Activated naive CD4-positive, alpha-beta T cell treated with anti-CD3 and anti-CD28 coated beads, Interleukin-2, amount 10 ng/mL, durations not matched to agents 7 days and 5 days (primary cell): ENCODE results near the gene SULT1A2.
"Not testable (repeated sequence)": the region's sequence is repeated elsewhere in the genome, so short reads cannot be mapped to it uniquely, and the experiment has no call there.

Experiments used
- CTCF ChIA-PET: fragments of 350-600 bp; sonication (Branson Sonifier 250); formaldehyde crosslinking; loops from one replicate; lab custom pipeline; 2021; ENCODE audit warnings: antibody characterized with exemption; lab: Charles Lee
- DNase-seq: peaks from one replicate; pipeline ENCODE4 v3.0.0-alpha.2; 2020
- H3K27ac Mint-ChIP-seq: one replicate; pipeline ENCODE4 v1.8.0; 2021; ENCODE audit warnings: mild to moderate bottlenecking, moderate library complexity, mixed read lengths
- H3K27me3 Mint-ChIP-seq: one replicate; pipeline ENCODE4 v1.8.0; 2021; ENCODE audit warnings: mild to moderate bottlenecking, mixed read lengths
- H3K36me3 Mint-ChIP-seq: one replicate; pipeline ENCODE4 v1.8.0; 2021; ENCODE audit warnings: mixed read lengths
- H3K4me1 Mint-ChIP-seq: one replicate; pipeline ENCODE4 v1.8.0; 2021; ENCODE audit warnings: mixed read lengths
- H3K4me3 Mint-ChIP-seq: one replicate; pipeline ENCODE4 v1.8.0; 2021; ENCODE audit warnings: mild to moderate bottlenecking, moderate library complexity, mixed read lengths
- H3K9me3 Mint-ChIP-seq: one replicate; pipeline ENCODE4 v1.8.0; 2021; ENCODE audit warnings: mixed read lengths

The SULT1A2 gene

DNA sequence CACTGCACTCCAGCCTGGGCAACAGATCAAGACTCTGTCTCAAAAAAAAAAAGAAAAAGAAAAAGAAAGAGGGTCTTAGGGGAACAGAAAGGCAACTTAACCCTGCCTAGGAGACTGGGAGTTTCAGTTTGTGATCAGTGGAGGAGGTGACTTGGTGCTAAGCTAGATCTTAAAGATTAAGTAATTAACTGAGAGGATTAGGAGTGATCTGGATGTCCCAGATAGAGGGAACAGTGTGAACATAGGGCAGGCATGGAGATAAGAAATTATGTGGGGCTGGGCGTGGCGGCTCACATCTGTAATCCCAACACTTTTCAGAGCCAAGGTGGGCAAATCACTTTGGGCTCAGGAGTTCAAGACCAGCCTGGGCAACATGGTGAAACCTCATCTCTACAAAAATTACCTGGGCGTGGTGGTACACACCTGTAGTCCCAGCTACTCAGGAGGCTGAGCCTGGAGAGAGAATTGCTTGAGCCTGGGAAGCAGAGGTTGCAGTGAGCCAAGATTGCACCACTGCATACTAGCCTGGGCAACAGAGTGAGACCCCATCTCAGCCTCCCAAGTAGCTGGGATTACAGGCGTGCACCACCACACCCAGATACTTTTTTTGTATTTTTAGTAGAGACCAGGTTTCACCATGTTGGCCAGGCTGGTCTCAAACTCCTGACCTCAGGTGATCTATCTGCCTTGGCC, 30.5 kb downstream of the SULT1A2 start:
- H3K27ac Mint-ChIP-seq, H3K4me3 Mint-ChIP-seq, CTCF ChIA-PET, DNase-seq, H3K4me1 Mint-ChIP-seq, H3K27me3 Mint-ChIP-seq: not testable (repeated sequence)
- Mint-ChIP-seq H3K9me3 (peaks cover 17% of the 10 kb centered on the region), H3K36me3 (peaks cover 23% of the 10 kb centered on the region)

- H3K27me3 Mint-ChIP-seq: no peaks in the 10 kb centered on the region
- H3K4me1 Mint-ChIP-seq: peaks cover 22% of the 10 kb centered on the region
- CTCF ChIA-PET: no interaction called here
- H3K36me3 Mint-ChIP-seq: peaks cover 35% of the 10 kb centered on the region
- no peak for DNase-seq
- H3K27ac Mint-ChIP-seq: no peak overlapping the region
- peaks cover 17% of the 10 kb centered on the region for H3K9me3 Mint-ChIP-seq
- no peak overlapping the region for H3K4me3 Mint-ChIP-seq
These were observed 33.6 kb downstream of the SULT1A2 start for GRCh38 chr16:28563218-28563617.

DNA sequence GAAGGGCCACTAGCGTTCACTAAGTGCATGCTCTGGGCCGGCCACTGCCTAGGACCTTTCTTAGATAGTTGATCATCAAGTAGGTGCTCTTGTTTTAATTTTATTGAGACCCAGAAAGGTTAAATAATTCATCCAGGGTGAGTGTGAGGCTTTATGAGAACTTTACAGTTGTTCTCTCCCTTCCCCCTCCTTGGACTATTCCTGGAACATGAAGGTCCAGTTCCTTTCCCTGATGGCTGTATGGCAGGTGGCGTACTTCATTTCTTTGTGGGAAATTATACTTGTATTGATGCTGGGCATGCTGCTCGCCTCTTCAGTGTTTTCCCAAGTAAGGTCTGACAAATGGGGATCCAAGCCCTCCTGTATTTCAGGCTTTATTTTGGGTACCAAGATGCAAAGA, 34.7 kb downstream of the SULT1A2 start:
- no peak for DNase-seq
- Mint-ChIP-seq H3K27ac (no peak overlapping the region), H3K9me3 (peaks cover 11% of the 10 kb centered on the region), H3K36me3 (peaks cover 34% of the 10 kb centered on the region), H3K4me1 (peaks cover 26% of the 10 kb centered on the region), H3K27me3 (no peaks in the 10 kb centered on the region), H3K4me3 (no peak overlapping the region)
- CTCF ChIA-PET: no interaction called here

GRCh38 chr16:28561557-28562187, 35.2 kb downstream of the SULT1A2 start:
- Mint-ChIP-seq H3K9me3 (peaks cover 9% of the 10 kb centered on the region), H3K4me1 (peaks cover 30% of the 10 kb centered on the region), H3K27ac (no peak overlapping the region), H3K4me3 (no peak overlapping the region), H3K27me3 (no peaks in the 10 kb centered on the region), H3K36me3 (peaks cover 35% of the 10 kb centered on the region)
- DNase-seq: no peak
- CTCF ChIA-PET: no interaction called here

DNA sequence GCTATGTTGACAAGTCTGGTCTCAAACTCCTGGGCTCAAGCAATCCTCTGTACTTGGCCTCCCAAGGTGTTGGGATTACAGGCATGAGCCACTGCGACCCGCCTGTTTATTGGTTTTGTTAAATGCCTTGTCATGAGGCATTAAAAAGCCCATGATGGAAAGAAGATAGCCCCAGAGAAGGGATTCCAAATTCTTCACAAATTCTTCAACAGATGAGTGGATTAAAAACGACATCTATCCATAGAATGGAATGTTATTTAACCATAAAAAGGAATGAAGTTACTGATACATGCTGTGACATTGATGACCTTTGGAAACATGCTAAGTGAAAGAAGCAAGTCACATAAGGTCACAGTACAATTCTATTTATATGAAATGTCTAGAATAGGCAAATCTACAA, 38.4 kb downstream of the SULT1A2 start:
- DNase-seq: no peak
- H3K4me1 Mint-ChIP-seq: peaks cover 45% of the 10 kb centered on the region
- no peaks in the 10 kb centered on the region for H3K9me3 Mint-ChIP-seq
- CTCF ChIA-PET: interaction anchor here (1.3 kb wide), 1 partner anchor 9 kb away, joined by 4 read pairs; no protein-coding TSS in a partner anchor
- H3K4me3 Mint-ChIP-seq: no peak overlapping the region
- H3K27me3 Mint-ChIP-seq: peaks cover 3% of the 10 kb centered on the region
- no peak overlapping the region for H3K27ac Mint-ChIP-seq
- peaks cover 26% of the 10 kb centered on the region for H3K36me3 Mint-ChIP-seq

DNA sequence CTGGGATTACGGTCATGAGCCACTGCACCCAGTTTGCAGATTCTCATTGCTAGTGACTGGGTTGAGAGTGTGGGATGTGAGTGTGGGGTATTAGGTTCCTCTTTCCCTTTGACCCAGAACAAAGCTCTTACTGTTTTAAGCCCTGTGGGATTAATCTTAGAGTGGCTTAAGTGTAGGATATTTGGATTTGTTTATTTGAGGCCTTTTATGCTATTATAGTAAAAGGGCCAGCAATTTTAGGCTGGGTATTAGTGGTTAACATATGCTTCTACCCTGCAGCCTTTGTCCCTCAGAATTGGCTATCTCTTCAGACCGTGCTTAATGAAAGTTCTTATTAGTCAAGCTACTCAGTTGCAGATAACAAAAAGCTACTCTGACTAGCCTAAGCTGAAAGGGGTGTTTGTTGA, 39.9 kb downstream of the SULT1A2 start:
- Mint-ChIP-seq H3K4me3 (no peak overlapping the region), H3K4me1 (peaks cover 55% of the 10 kb centered on the region), H3K36me3 (peaks cover 26% of the 10 kb centered on the region), H3K27ac (no peak overlapping the region), H3K27me3 (peaks cover 3% of the 10 kb centered on the region), H3K9me3 (no peaks in the 10 kb centered on the region)
- CTCF ChIA-PET: no interaction called here
- DNase-seq: no peak

GRCh38 chr16:28555561-28555960, 41.3 kb downstream of the SULT1A2 start:
- H3K27me3 Mint-ChIP-seq: peaks cover 3% of the 10 kb centered on the region
- H3K27ac Mint-ChIP-seq: no peak overlapping the region
- no peak for DNase-seq
- CTCF ChIA-PET: interaction anchor here (1.1 kb wide), 1 partner anchor 64 kb away, joined by 3 read pairs; no protein-coding TSS in a partner anchor
- no peaks in the 10 kb centered on the region for H3K9me3 Mint-ChIP-seq
- H3K36me3 Mint-ChIP-seq: peaks cover 26% of the 10 kb centered on the region
- no peak overlapping the region for H3K4me3 Mint-ChIP-seq
- peaks cover 50% of the 10 kb centered on the region for H3K4me1 Mint-ChIP-seq

DNA sequence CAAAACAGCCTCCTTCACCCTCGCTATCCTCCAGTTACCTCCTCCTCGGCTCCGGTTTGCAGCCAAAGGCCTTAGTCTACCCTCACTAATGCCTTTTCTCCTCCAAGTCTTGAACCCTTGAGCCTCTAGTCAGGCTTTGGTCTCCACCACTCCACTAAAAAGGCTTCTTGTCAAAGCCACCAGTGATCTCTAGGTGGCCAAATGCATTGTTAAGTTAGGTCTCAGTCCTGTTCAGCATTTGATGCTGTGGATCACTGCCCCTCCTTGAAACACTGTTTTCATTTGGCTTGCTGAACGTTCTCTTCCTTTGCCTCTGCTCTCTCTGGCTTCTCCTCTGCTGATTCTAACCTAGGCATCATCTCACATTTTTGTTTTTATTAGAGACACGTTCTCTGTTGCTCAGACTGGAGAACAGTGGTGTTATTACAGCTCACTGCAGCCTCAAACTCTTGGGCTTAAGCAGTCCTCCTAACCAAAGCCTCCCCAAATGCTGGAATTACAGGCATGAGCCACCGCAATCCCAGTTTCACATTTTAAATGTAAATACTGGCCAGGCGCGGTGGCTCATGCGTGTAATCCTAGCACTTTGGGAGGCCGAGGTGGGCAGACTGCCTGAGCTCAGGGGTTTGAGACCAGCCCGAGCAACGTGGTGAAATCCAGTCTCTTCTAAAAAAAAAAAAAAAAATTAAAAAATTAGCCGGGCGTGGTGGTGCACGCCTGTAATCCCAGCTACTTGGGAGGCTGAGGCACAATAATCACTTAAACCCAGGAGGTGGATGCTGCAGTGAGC, 42.0 kb downstream of the SULT1A2 start:
- H3K27ac Mint-ChIP-seq: peak overlapping the region; percentile 92
- peaks cover 46% of the 10 kb centered on the region for H3K4me1 Mint-ChIP-seq
- peaks cover 3% of the 10 kb centered on the region for H3K27me3 Mint-ChIP-seq
- no peak for DNase-seq
- peak overlapping the region; percentile 91 for H3K4me3 Mint-ChIP-seq
- CTCF ChIA-PET: interaction anchor here (1.1 kb wide), 2 partner anchors 61 to 64 kb away, joined by 3 read pairs; no protein-coding TSS in a partner anchor
- H3K36me3 Mint-ChIP-seq: peaks cover 25% of the 10 kb centered on the region
- H3K9me3 Mint-ChIP-seq: no peaks in the 10 kb centered on the region

DNA sequence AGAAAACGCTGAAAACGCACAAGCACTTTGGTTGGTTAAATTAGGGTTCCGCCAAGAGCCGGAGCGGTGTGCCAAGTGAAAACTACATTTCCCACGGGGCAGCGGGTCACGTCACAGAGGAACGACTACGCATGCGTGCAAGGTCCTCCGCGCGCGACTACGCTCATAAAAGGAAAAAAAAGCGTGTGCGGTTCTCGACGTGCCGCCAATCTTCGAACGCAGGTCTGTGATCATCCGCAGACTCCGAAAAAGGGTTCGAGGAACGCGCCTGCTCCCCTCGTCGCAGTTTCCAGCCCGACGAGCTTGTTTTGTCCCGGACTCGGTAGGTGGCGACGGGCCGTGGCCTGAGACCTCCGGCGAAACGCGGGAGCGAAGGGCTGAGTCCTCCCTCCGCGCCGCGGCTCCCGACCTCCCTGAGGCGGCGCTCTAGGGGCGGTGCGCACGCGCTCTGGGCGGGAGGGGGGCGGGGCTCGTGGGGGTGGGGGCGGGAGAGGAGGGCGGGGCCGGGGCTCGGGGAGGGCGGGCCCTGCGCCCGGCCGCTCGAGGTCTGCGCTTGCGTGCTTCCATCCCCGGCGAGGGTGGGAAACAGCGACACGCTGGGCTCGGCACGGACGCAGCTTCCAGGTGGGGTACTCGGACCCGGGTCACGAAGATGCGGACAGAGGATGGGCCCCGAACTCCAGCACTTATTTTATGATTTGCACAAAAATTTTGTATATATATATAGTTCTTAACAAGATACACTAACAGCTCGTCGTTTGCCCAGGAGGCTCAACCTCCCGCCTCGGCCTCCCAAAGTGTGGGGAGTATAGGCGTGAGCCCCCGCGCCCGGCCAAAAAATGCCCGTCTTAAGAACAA, 42.8 kb downstream of the SULT1A2 start, which contains the start of gene SGF29:
Gene SGF29, plus strand, starts transcription at position 145 of the 858 bp plus-strand sequence. CDS start 27,150 bp downstream, outside the sequence.
- Mint-ChIP-seq H3K4me1 (peaks cover 43% of the 10 kb centered on the region), H3K27me3 (peaks cover 3% of the 10 kb centered on the region), H3K27ac (peak within 1 kb of the TSS; percentile 97), H3K36me3 (peaks cover 17% of the 10 kb centered on the region), H3K4me3 (peak within 1 kb of the TSS; percentile 91), H3K9me3 (no peaks in the 10 kb centered on the region)
- DNase-seq: peak; percentile 96
- CTCF ChIA-PET: interaction anchor here (0.6 to 1.1 kb wide), 2 partner anchors 62 kb away, joined by 3 read pairs; partner anchors contain the start of gene CLN3

GRCh38 chr16:28549301-28549899, 47.5 kb downstream of the SULT1A2 start:
- Mint-ChIP-seq H3K27me3 (peaks cover 16% of the 10 kb centered on the region), H3K4me3 (no peak overlapping the region), H3K9me3 (no peaks in the 10 kb centered on the region)

DNA sequence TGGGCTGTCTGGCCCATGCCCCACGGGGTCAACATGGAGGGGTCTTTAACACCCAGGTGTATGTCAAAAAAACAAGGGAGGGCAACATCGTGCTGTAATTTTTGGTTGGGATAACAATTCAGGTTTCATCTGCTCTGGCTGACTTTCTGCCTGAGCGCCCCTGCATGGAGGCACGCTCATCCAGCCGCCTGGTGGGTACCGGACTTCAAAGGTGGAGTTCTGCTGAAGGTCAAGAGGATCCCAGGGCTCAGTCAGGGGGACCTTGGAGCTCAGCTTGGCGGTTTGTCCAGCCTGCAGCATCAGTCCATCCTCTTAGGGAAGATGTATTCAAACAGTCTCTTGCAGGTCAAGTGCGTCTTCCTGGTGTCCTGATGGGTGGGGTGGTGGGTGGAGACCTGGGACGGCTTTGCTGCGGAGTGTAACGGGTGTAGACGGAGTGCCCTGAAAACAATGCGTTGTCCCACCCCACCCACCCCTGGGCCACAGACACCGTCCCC, 48.5 kb downstream of the SULT1A2 start:
- no peak overlapping the region for H3K27ac Mint-ChIP-seq
- CTCF ChIA-PET: no interaction called here
- no peaks in the 10 kb centered on the region for H3K9me3 Mint-ChIP-seq
- H3K27me3 Mint-ChIP-seq: peaks cover 15% of the 10 kb centered on the region
- no peak overlapping the region for H3K4me3 Mint-ChIP-seq
- no peak for DNase-seq
- peaks cover 14% of the 10 kb centered on the region for H3K4me1 Mint-ChIP-seq
- no peaks in the 10 kb centered on the region for H3K36me3 Mint-ChIP-seq

More at GRCh38 chr16:28549301-28549899, 47.5 kb downstream of the SULT1A2 start:
- peak; percentile 38 for DNase-seq
- H3K36me3 Mint-ChIP-seq: no peaks in the 10 kb centered on the region
- CTCF ChIA-PET: interaction anchor here (0.6 to 1.2 kb wide), 3 partner anchors 8 to 365 kb away, joined by 3 to 7 read pairs (median 4); no protein-coding TSS in a partner anchor
- peaks cover 18% of the 10 kb centered on the region for H3K4me1 Mint-ChIP-seq
- H3K27ac Mint-ChIP-seq: no peak overlapping the region

- no peak overlapping the region for H3K4me3 Mint-ChIP-seq
- no peaks in the 10 kb centered on the region for H3K9me3 Mint-ChIP-seq
- no peak overlapping the region for H3K27ac Mint-ChIP-seq
- peaks cover 7% of the 10 kb centered on the region for H3K4me1 Mint-ChIP-seq
- H3K36me3 Mint-ChIP-seq: no peaks in the 10 kb centered on the region
- H3K27me3 Mint-ChIP-seq: peaks cover 22% of the 10 kb centered on the region
- DNase-seq: no peak
- CTCF ChIA-PET: no interaction called here
These were observed 50.2 kb downstream of the SULT1A2 start for GRCh38 chr16:28546626-28547025.

DNA sequence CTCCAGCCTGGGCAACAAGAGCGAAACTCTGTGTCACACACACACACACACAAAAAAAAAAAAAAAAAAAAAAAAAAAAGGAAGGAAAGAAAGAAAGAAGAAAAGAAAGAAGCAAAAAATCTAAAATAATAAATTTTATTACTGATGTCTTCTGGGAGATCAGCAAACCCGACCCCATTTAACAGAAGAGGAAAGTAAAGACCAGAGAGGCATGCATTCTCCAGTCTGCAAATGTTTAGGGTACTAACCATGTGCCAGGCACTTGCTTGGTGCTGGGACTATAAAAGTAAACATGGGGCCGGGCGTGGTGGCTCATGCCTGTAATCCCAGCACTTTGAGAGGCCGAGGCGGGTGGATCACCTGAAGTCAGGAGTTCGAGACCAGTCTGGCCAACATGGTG, 50.9 kb downstream of the SULT1A2 start:
- H3K4me1 Mint-ChIP-seq, H3K4me3 Mint-ChIP-seq, DNase-seq, CTCF ChIA-PET, H3K27ac Mint-ChIP-seq, H3K36me3 Mint-ChIP-seq, H3K9me3 Mint-ChIP-seq: not testable (repeated sequence)
- H3K27me3 Mint-ChIP-seq: peaks cover 22% of the 10 kb centered on the region
